Stimulated activated CD4-positive, alpha-beta T cell treated with anti-CD3 and anti-CD28 coated beads, Interleukin-15, amount 100 ng/mL, for 48 hours (primary cell): Measurements from ENCODE around the gene RAP1GAP2.

Experiments
- DNase-seq, 2 donors: peaks; one replicate each; pipeline ENCODE4 v3.0.0-alpha.2; 2020; ENCODE audit warnings: low read depth in 2 of 2

Gene RAP1GAP2

GRCh38 chr17:2947588-2947950 lies 151.3 kb downstream of the RAP1GAP2 start:
- no peak for DNase-seq

- DNase-seq: no peak
These were observed 151.8 kb downstream of the RAP1GAP2 start for GRCh38 chr17:2947996-2948550.

- DNase-seq: no peak
These were observed 152.7 kb downstream of the RAP1GAP2 start for GRCh38 chr17:2948721-2949468.

GRCh38 chr17:2949469-2950044 lies 153.3 kb downstream of the RAP1GAP2 start:
- no peak for DNase-seq

- no peak for DNase-seq
These were observed 154.6 kb downstream of the RAP1GAP2 start for GRCh38 chr17:2950846-2951245.

GRCh38 chr17:2952174-2952845 lies 156.1 kb downstream of the RAP1GAP2 start:
- DNase-seq: no peak

GRCh38 chr17:2954898-2955445 lies 158.7 kb downstream of the RAP1GAP2 start:
- DNase-seq: peak in 1 of 2 donors; percentile 10

GRCh38 chr17:2955931-2956582 lies 159.8 kb downstream of the RAP1GAP2 start:
- no peak for DNase-seq

GRCh38 chr17:2957631-2958286 lies 161.5 kb downstream of the RAP1GAP2 start:
- DNase-seq: no peak

GRCh38 chr17:2958706-2959222 lies 162.5 kb downstream of the RAP1GAP2 start:
- DNase-seq: no peak

GRCh38 chr17:2959371-2960130 lies 163.3 kb downstream of the RAP1GAP2 start:
- no peak for DNase-seq

- DNase-seq: no peak
These were observed 165.2 kb downstream of the RAP1GAP2 start for GRCh38 chr17:2961446-2961845.

- no peak for DNase-seq
These were observed 166.0 kb downstream of the RAP1GAP2 start for GRCh38 chr17:2962236-2962635.

GRCh38 chr17:2962729-2963128 lies 166.5 kb downstream of the RAP1GAP2 start:
- DNase-seq: no peak

GRCh38 chr17:2963332-2964027 lies 167.2 kb downstream of the RAP1GAP2 start:
- no peak for DNase-seq

GRCh38 chr17:2964028-2964356 lies 167.8 kb downstream of the RAP1GAP2 start:
- DNase-seq: no peak

- no peak for DNase-seq
These were observed 168.1 kb downstream of the RAP1GAP2 start for GRCh38 chr17:2964370-2964769.

GRCh38 chr17:2964831-2965230 lies 168.6 kb downstream of the RAP1GAP2 start:
- DNase-seq: no peak

- DNase-seq: no peak
These were observed 169.7 kb downstream of the RAP1GAP2 start for GRCh38 chr17:2965621-2966595.
